Measurements from ENCODE around the gene GRXCR2.

- no peak for TF ChIP-seq EZH2phosphoT487 (IDR thresholded peaks at IDR 0.05; ENCODE audit: insufficient read depth, low read depth)
- TF ChIP-seq EZH2 (IDR thresholded peaks at IDR 0.05; ENCODE audit: insufficient read depth, poor library complexity, severe bottlenecking), result no peak
Observed at GRCh38 chr5:145887217-145887616, 14.4 kb upstream of the GRXCR2 start.
